Body of pancreas (tissue), 4 donors: ENCODE measurements around the gene IFFO2.

Source experiments
- POLR2A ChIP-seq, 3 donors: fragments of 450-650 bp; IDR thresholded peaks; one replicate each; pipeline ENCODE4 v1.6.1; 2016; ENCODE audit warnings: antibody characterized with exemption in 3 of 3, mild to moderate bottlenecking in 2 of 3
- TF ChIP-seq, protein P1 (sequence below), 7 experiments: fragments of 450-650 bp in 4 of 7; fragments of 200-600 bp in 3 of 7; sonication (generic) in 3 of 7; IDR thresholded peaks; one replicate each; pipeline ENCODE4 v1.5.1; 2016 to 2019; ENCODE audit warnings: antibody characterized with exemption in 7 of 7

DNA sequence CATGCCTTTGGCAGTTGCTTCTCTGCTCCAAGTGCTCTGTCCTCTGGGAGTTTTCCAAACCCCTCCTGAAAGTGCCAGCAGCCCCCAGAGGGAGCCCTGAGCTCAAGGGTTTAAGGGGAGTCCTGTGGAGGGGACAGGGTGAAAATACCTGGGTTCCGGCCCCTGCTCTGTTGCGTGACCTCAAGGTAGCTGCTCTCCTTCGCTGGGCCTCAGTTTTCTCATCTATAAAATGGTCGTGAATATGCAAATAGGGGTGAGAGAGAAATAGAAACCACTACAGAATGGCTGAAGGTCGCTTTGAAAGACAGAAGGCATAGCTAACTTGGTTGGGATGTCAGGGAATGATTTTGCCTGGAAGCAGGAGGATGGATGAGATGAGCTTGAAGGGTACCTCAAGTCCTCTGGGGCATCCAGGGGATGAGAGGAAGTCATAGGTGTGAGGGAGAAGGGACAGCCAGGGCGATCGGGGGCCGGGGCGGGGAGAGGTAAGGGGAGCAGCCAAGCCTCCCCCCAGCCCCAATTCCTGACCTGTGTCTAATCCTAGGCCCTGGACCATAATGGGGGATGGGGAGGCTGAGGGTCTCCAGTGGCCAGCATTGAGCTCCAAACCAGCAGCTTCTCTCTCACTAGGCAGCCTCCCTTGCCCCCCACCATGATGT is 12.4 kb downstream of the IFFO2 start:
- TF ChIP-seq, protein P1, sequence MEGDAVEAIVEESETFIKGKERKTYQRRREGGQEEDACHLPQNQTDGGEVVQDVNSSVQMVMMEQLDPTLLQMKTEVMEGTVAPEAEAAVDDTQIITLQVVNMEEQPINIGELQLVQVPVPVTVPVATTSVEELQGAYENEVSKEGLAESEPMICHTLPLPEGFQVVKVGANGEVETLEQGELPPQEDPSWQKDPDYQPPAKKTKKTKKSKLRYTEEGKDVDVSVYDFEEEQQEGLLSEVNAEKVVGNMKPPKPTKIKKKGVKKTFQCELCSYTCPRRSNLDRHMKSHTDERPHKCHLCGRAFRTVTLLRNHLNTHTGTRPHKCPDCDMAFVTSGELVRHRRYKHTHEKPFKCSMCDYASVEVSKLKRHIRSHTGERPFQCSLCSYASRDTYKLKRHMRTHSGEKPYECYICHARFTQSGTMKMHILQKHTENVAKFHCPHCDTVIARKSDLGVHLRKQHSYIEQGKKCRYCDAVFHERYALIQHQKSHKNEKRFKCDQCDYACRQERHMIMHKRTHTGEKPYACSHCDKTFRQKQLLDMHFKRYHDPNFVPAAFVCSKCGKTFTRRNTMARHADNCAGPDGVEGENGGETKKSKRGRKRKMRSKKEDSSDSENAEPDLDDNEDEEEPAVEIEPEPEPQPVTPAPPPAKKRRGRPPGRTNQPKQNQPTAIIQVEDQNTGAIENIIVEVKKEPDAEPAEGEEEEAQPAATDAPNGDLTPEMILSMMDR (IDR thresholded peaks at IDR 0.05), result no peak
- no peak for TF ChIP-seq POLR2A (IDR thresholded peaks at IDR 0.05)
